HG03066 (cell line): ENCODE results near the gene MZT2A.
"Not testable (repeated sequence)": the region's sequence is repeated elsewhere in the genome, so short reads cannot be mapped to it uniquely, and the experiment has no call there.

ENCODE experiments used
- ATAC-seq: cut with Tn5 transposase; IDR thresholded peaks from one replicate; pipeline ENCODE4 v1.9.1; 2021; ENCODE audit warnings: low read depth; ENCODE audit not compliant: unreplicated experiment

The MZT2A gene

GRCh38 chr2:131492015-131492417 is at the start of gene MZT2A:
Gene MZT2A (minus strand): TSS chr2:131492397. CDS start chr2:131492376, 21 bp downstream.
- peak; percentile 3 for ATAC-seq

- ATAC-seq, result not testable (repeated sequence)
These were observed 46.7 kb upstream of the MZT2A start for GRCh38 chr2:131538856-131539255.

GRCh38 chr2:131536841-131537240 is 44.6 kb upstream of the MZT2A start:
- ATAC-seq, result not testable (repeated sequence)

- not testable (repeated sequence) for ATAC-seq
These were observed 44.0 kb upstream of the MZT2A start for GRCh38 chr2:131535951-131536826.

- no peak for ATAC-seq
These were observed 43.3 kb upstream of the MZT2A start for GRCh38 chr2:131535526-131535925.

GRCh38 chr2:131534965-131535364 is 42.8 kb upstream of the MZT2A start:
- ATAC-seq, result not testable (repeated sequence)

- ATAC-seq, result not testable (repeated sequence)
These were observed 42.1 kb upstream of the MZT2A start for GRCh38 chr2:131534317-131534672.

GRCh38 chr2:131533609-131534316 is 41.6 kb upstream of the MZT2A start:
- not testable (repeated sequence) for ATAC-seq

GRCh38 chr2:131532723-131533608 is 40.8 kb upstream of the MZT2A start:
- not testable (repeated sequence) for ATAC-seq

- not testable (repeated sequence) for ATAC-seq
These were observed 39.5 kb upstream of the MZT2A start for GRCh38 chr2:131531547-131532185.

- ATAC-seq, result not testable (repeated sequence)
These were observed 38.6 kb upstream of the MZT2A start for GRCh38 chr2:131530626-131531344.

- ATAC-seq, result not testable (repeated sequence)
These were observed 37.8 kb upstream of the MZT2A start for GRCh38 chr2:131529864-131530445.

- peak; percentile 57 for ATAC-seq
These were observed 37.0 kb upstream of the MZT2A start for GRCh38 chr2:131528981-131529863.

- peak; percentile 74 for ATAC-seq
These were observed 35.2 kb upstream of the MZT2A start, which contains the start of gene CCDC74A for GRCh38 chr2:131527131-131528001. Gene CCDC74A (plus strand): TSS chr2:131527888. CDS start chr2:131527971, 83 bp downstream.

GRCh38 chr2:131525256-131525655 is 33.1 kb upstream of the MZT2A start:
- not testable (repeated sequence) for ATAC-seq

GRCh38 chr2:131521961-131522781 is 30.0 kb upstream of the MZT2A start:
- ATAC-seq, result no peak
